Right lobe of liver (tissue), 4 donors: Measurements from ENCODE around the gene ENPP6.

Experiments used
- CTCF ChIP-seq, 4 donors: fragments of 200-600 bp in 3 of 4; fragments of 450-650 bp in 1 of 4; IDR thresholded peaks; one replicate each; pipeline versions ENCODE4 v1.5.1 to v1.8.0; 2016 to 2022; ENCODE audit warnings: antibody characterized with exemption in 4 of 4, mild to moderate bottlenecking in 2 of 4
- POLR2A ChIP-seq: fragments of 450-650 bp; IDR thresholded peaks from one replicate; pipeline ENCODE4 v1.6.1; 2017; ENCODE audit warnings: antibody characterized with exemption, mild to moderate bottlenecking
- donor health status: DM: no; HTN: no; CAD: no.
- donor health status: DM: no; HTN: no; CAD: no.
- donor health status: DM: no; HTN: yes; CAD: no.

- TF ChIP-seq POLR2A (no peak), CTCF (IDR thresholded peaks at IDR 0.05) (no peak)
These were observed 12.4 kb downstream of the ENPP6 start for GRCh38 chr4:184205243-184205642.
